Suprapubic skin (tissue), 4 donors: ENCODE data around the gene CDC42EP2. TPM values are rescaled to one million over a fixed set of nuclear protein-coding genes. Genes with fewer than 3 reads are reported as not detected.

Source experiments
- DNase-seq, 2 donors: peaks; one replicate each; pipeline ENCODE4 v3.0.0-alpha.2; 2019; ENCODE audit warnings: low spot score in 2 of 2
- H3K27ac ChIP-seq: fragments of 200-600 bp; sonication (generic); one replicate; pipeline ENCODE4 v1.5.1; 2019
- H3K27me3 ChIP-seq: fragments of 200-600 bp; sonication (generic); one replicate; pipeline ENCODE4 v1.5.1; 2019
- H3K36me3 ChIP-seq: fragments of 200-600 bp; sonication (generic); one replicate; pipeline ENCODE4 v1.5.1; 2019
- H3K4me1 ChIP-seq: fragments of 200-600 bp; sonication (generic); one replicate; pipeline ENCODE4 v1.5.1; 2019
- H3K4me3 ChIP-seq: fragments of 200-600 bp; sonication (generic); one replicate; pipeline ENCODE4 v1.5.1; 2019; ENCODE audit warnings: mild to moderate bottlenecking
- H3K9me3 ChIP-seq: fragments of 200-600 bp; sonication (generic); one replicate; pipeline ENCODE4 v1.5.1; 2019
- CTCF ChIP-seq, 2 donors: fragments of 200-600 bp in 1 of 2; fragments of 450-650 bp in 1 of 2; sonication (generic) in 1 of 2; IDR thresholded peaks; one replicate each; pipeline ENCODE4 v1.5.1; 2016 to 2019; ENCODE audit warnings: antibody characterized with exemption in 2 of 2, mild to moderate bottlenecking in 1 of 2, moderate library complexity in 1 of 2
- EP300 ChIP-seq: sonication (generic); formaldehyde crosslinking; IDR thresholded peaks from one replicate; pipeline ENCODE4 v1.6.1; 2017; ENCODE audit warnings: antibody characterized with exemption
- POLR2A ChIP-seq, 2 donors: fragments of 450-650 bp; IDR thresholded peaks; one replicate each; pipeline ENCODE4 v1.6.1; 2017; ENCODE audit warnings: antibody characterized with exemption in 2 of 2, mild to moderate bottlenecking in 2 of 2, moderate library complexity in 2 of 2
- POLR2AphosphoS5 ChIP-seq, 3 donors: sonication (generic); formaldehyde crosslinking; IDR thresholded peaks; one replicate each; pipeline ENCODE4 v1.6.1; 2017; ENCODE audit warnings: antibody characterized with exemption in 3 of 3
- WGBS: methylation state at CpG from one replicate; pipeline ENCODE4 v1.1.5; 2018; 5-methylcytosine and 5-hydroxymethylcytosine counted together
- total RNA-seq, 4 donors: library from RNA; depleted of rRNA; stranded (reverse); fragments of >200 nt; gene quantifications; one replicate each; pipeline ENCODE4 v1.1.0, GENCODE V29; 2016

The CDC42EP2 gene
- total RNA-seq, 4 donors from 2014 or later, result 1.9 to 8.3 (median 5.7) TPM

DNA sequence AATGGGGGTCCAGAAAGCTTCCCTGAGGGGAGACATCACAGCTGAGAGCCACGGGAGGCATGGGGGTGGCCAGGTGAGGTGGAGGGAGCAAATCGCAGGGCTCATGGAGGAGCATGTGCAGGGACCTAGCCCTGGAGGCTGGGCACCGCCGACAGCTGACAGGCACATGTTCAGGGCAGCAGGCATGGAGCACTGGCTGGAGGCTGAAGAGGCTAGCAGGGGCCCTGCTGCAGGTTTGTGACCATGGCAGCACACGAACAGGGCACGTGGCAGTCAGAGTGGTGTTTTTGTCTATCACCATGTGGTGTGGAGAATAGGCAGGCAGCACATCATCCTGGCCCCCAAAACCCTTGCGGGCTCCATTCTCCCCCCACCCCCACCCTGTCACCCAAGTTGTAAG is 10.1 kb upstream of the CDC42EP2 start:
- Histone ChIP-seq H3K9me3 (no peaks in the 10 kb centered on the region), H3K4me3 (no peak overlapping the region), H3K27ac (no peak overlapping the region), H3K4me1 (peaks cover 22% of the 10 kb centered on the region), H3K27me3 (no peaks in the 10 kb centered on the region), H3K36me3 (peaks cover 4% of the 10 kb centered on the region)
- TF ChIP-seq POLR2A (IDR thresholded peaks at IDR 0.05), result no peak
- 95% methylated on average over 6 of the region's 7 CpGs for WGBS
- no peak for DNase-seq

DNA sequence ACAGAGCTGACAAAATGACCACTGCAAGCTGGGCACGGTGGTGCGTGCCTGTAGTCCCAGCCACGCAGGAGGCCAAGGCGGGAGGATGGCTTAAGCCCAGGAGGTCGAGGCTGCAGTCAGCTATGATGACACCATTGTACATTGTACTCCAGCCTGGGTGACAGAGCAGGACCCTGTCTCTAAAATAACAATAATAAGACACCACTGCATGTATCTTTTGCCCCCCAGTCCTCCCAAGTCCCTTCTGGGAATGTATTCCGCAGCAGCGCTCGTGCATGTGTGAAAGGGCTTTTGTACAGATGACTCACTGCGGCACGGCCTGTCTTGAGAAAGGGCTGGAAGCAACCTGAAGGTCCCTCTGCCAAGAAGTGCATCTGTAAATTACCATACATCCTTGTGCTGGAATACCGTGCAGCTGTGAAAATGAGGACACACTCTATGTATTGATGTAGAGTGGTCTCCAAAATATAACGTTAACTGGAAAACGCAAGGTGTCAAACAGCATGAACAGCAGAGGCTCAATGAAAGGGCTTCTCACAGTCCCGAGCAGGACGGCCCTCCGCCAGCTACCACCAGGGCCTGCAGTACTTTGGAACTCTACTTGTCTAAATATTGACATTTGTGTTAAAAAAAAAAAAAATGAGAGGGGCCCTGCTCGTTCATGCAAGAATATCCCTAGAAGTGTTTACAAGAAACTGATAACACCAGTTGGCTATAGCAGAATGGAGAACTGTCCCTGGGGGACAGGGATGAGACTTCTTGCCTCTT is 9.0 kb upstream of the CDC42EP2 start:
- Histone ChIP-seq H3K27me3 (no peaks in the 10 kb centered on the region), H3K4me3 (no peak overlapping the region), H3K36me3 (peaks cover 4% of the 10 kb centered on the region), H3K27ac (no peak overlapping the region), H3K4me1 (peaks cover 32% of the 10 kb centered on the region), H3K9me3 (no peaks in the 10 kb centered on the region)
- WGBS, result 89% methylated on average over 17 of the region's 17 CpGs
- no peak for DNase-seq
- TF ChIP-seq POLR2A (IDR thresholded peaks at IDR 0.05), result no peak
- TF ChIP-seq POLR2AphosphoS5 (IDR thresholded peaks at IDR 0.05), result no peak
- no peak for TF ChIP-seq CTCF (IDR thresholded peaks at IDR 0.05)
- no peak for TF ChIP-seq EP300

GRCh38 chr11:65307298-65308229 is 7.1 kb upstream of the CDC42EP2 start:
- TF ChIP-seq EP300, result no peak
- no peak for TF ChIP-seq CTCF (IDR thresholded peaks at IDR 0.05)
- no peak for TF ChIP-seq POLR2A (IDR thresholded peaks at IDR 0.05)
- no peak for TF ChIP-seq POLR2AphosphoS5 (IDR thresholded peaks at IDR 0.05)
- DNase-seq, result no peak
- no peak overlapping the region for H3K4me3 ChIP-seq
- H3K27ac ChIP-seq, result no peak overlapping the region
- no peaks in the 10 kb centered on the region for H3K27me3 ChIP-seq
- H3K9me3 ChIP-seq, result no peaks in the 10 kb centered on the region
- H3K4me1 ChIP-seq, result peaks cover 28% of the 10 kb centered on the region
- WGBS, result 76% methylated on average over 6 of the region's 6 CpGs
- H3K36me3 ChIP-seq, result peaks cover 4% of the 10 kb centered on the region

GRCh38 chr11:65308281-65308891 is 6.3 kb upstream of the CDC42EP2 start:
- H3K27me3 ChIP-seq, result no peaks in the 10 kb centered on the region
- WGBS, result 46% methylated on average over 4 of the region's 7 CpGs
- H3K36me3 ChIP-seq, result peaks cover 4% of the 10 kb centered on the region
- H3K4me3 ChIP-seq, result no peak overlapping the region
- H3K4me1 ChIP-seq, result peaks cover 28% of the 10 kb centered on the region
- H3K27ac ChIP-seq, result no peak overlapping the region
- DNase-seq, result no peak
- no peaks in the 10 kb centered on the region for H3K9me3 ChIP-seq
- no peak for TF ChIP-seq CTCF (IDR thresholded peaks at IDR 0.05)

- Histone ChIP-seq H3K9me3 (no peaks in the 10 kb centered on the region), H3K4me1 (peaks cover 33% of the 10 kb centered on the region)
- WGBS, result 51% methylated on average over 5 of the region's 5 CpGs
These were observed 5.7 kb upstream of the CDC42EP2 start for GRCh38 chr11:65309006-65309405.

More at GRCh38 chr11:65309006-65309405, 5.7 kb upstream of the CDC42EP2 start:
- DNase-seq, result no peak
- H3K27me3 ChIP-seq, result no peaks in the 10 kb centered on the region
- H3K36me3 ChIP-seq, result peaks cover 4% of the 10 kb centered on the region
- H3K27ac ChIP-seq, result no peak overlapping the region
- H3K4me3 ChIP-seq, result no peak overlapping the region
- TF ChIP-seq POLR2AphosphoS5 (IDR thresholded peaks at IDR 0.05) (no peak), EP300 (no peak), CTCF (IDR thresholded peaks at IDR 0.05) (no peak), POLR2A (IDR thresholded peaks at IDR 0.05) (no peak)
